Endothelial cell (in vitro differentiated cells): Measurements from ENCODE around the gene UFC1. TPM values are rescaled to one million over a fixed set of nuclear protein-coding genes. Genes with fewer than 3 reads are reported as not detected.
A peak's percentile ranks its signal among the peaks of the same experiment; 100 is the strongest.
"Not testable (repeated sequence)": the region's sequence is repeated elsewhere in the genome, so short reads cannot be mapped to it uniquely, and the experiment has no call there.

Experiments
- DNase-seq: peaks from one replicate; pipeline ENCODE4 v3.0.0; 2021; ENCODE audit warnings: low spot score
- H3K27ac Mint-ChIP-seq: one replicate; pipeline ENCODE4 v1.8.0; 2021; ENCODE audit warnings: mixed read lengths, inconsistent platforms; ENCODE audit not compliant: unreplicated experiment
- H3K27me3 Mint-ChIP-seq: one replicate; pipeline ENCODE4 v1.8.0; 2021; ENCODE audit warnings: mild to moderate bottlenecking, moderate library complexity, mixed read lengths, inconsistent platforms; ENCODE audit not compliant: unreplicated experiment
- H3K36me3 Mint-ChIP-seq: one replicate; pipeline ENCODE4 v1.8.0; 2021; ENCODE audit warnings: mild to moderate bottlenecking, low read depth, mixed read lengths, inconsistent platforms; ENCODE audit not compliant: unreplicated experiment
- H3K4me1 Mint-ChIP-seq: one replicate; pipeline ENCODE4 v1.8.0; 2021; ENCODE audit warnings: mild to moderate bottlenecking, mixed read lengths, inconsistent platforms; ENCODE audit not compliant: unreplicated experiment
- H3K4me3 Mint-ChIP-seq: one replicate; pipeline ENCODE4 v1.8.0; 2021; ENCODE audit warnings: mild to moderate bottlenecking, mixed read lengths, inconsistent platforms; ENCODE audit not compliant: unreplicated experiment
- H3K9me3 Mint-ChIP-seq: one replicate; pipeline ENCODE4 v1.8.0; 2021; ENCODE audit warnings: mixed read lengths, inconsistent platforms; ENCODE audit not compliant: unreplicated experiment
- total RNA-seq: library from RNA; stranded (reverse); fragmentation: NEBNext Ultra II Directional; extraction: Animal tissue kit (Norgen Biotek cat#: 25700); gene quantifications from one replicate; pipeline ENCODE4 v1.2.1, GENCODE V29; 2021; ENCODE audit not compliant: unreplicated experiment
- TF ChIP-seq, protein P1 (sequence below): fragments of 200-600 bp; sonication (generic); IDR thresholded peaks from one replicate; pipeline ENCODE4 v1.5.0; 2021; ENCODE audit warnings: antibody characterized with exemption; ENCODE audit not compliant: unreplicated experiment

Gene UFC1
- total RNA-seq, 1 donor from 2014 or later = 124 TPM

DNA sequence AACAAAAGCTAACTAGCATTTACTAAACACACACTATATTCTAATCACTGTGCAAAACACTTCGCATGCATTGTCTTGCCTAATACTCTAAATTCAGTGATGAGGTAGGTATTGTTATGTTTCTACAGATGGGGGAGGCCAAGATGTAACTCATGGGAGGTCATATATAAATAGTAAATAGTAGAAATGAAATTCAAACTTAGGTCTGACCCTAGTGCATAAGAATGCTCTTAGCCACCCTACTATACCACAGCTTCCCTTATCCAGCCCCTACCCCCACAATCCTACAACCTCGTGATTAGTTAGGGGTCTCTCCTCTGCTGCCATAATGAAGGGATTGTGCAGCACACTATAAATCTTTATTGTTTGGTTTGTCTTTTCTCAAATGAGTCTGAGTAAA, 39.2 kb upstream of the UFC1 start:
- H3K9me3 Mint-ChIP-seq = no peaks in the 10 kb centered on the region
- H3K27ac Mint-ChIP-seq = no peak overlapping the region
- peaks cover 40% of the 10 kb centered on the region for H3K4me1 Mint-ChIP-seq
- no peak for DNase-seq
- no peak overlapping the region for H3K4me3 Mint-ChIP-seq
- TF ChIP-seq, protein P1, sequence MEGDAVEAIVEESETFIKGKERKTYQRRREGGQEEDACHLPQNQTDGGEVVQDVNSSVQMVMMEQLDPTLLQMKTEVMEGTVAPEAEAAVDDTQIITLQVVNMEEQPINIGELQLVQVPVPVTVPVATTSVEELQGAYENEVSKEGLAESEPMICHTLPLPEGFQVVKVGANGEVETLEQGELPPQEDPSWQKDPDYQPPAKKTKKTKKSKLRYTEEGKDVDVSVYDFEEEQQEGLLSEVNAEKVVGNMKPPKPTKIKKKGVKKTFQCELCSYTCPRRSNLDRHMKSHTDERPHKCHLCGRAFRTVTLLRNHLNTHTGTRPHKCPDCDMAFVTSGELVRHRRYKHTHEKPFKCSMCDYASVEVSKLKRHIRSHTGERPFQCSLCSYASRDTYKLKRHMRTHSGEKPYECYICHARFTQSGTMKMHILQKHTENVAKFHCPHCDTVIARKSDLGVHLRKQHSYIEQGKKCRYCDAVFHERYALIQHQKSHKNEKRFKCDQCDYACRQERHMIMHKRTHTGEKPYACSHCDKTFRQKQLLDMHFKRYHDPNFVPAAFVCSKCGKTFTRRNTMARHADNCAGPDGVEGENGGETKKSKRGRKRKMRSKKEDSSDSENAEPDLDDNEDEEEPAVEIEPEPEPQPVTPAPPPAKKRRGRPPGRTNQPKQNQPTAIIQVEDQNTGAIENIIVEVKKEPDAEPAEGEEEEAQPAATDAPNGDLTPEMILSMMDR = no peak
- peaks cover 8% of the 10 kb centered on the region for H3K27me3 Mint-ChIP-seq
- peaks cover 1% of the 10 kb centered on the region for H3K36me3 Mint-ChIP-seq

DNA sequence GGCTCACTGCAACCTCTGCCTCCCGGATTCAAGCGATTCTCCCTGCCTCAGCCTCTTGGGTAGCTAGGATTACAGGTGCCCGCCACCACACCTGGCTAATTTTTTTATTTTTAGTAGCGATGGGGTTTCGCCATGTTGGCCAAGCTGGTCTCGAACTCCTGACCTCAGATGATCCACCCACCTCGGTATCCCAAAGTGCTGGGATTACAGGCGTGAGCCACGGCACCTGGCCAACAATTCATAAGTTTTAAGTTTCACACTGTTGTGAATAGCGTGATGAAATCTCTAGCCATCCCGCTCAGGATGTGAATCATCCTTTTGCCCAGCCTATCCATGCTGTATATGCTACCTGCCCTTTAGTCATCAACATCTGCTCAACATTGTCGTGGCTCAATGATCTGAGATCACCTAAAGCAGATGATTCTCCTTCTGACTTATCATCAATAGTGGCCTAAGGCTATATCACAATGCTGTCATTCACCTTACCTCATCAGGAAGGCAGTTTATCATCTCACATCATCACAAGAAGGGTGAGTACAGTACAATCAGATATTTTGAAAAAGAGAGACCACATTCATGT, 38.6 kb upstream of the UFC1 start:
- H3K27ac Mint-ChIP-seq = no peak overlapping the region

DNA sequence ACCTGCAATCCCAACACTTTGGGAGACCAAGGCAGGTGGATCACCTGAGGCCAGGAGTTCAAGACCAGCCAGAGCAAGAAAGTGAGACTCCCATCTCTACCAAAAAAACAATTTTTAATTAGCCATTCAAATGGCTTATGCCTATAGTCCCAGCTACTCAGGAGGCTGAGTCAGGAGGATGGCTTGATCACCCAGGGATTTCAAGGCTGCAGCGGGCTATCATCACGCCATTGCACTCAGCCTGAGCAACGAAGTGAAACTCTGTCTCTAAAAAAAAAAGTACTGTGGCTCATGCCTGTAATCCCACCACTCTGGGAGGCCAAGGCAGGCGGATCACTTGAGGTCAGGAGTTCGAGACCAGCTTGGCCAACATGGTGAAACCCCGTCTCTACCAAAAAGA, 37.8 kb upstream of the UFC1 start:
- Mint-ChIP-seq H3K4me1 (peaks cover 50% of the 10 kb centered on the region), H3K36me3 (peaks cover 13% of the 10 kb centered on the region)
- not testable (repeated sequence) for H3K27ac Mint-ChIP-seq, H3K9me3 Mint-ChIP-seq, DNase-seq, H3K27me3 Mint-ChIP-seq, H3K4me3 Mint-ChIP-seq

More for the DNA sequence above, 38.6 kb upstream of the UFC1 start:
- no peak overlapping the region for H3K4me3 Mint-ChIP-seq
- DNase-seq = no peak
- H3K36me3 Mint-ChIP-seq = peaks cover 8% of the 10 kb centered on the region
- peaks cover 47% of the 10 kb centered on the region for H3K4me1 Mint-ChIP-seq
- peaks cover 8% of the 10 kb centered on the region for H3K27me3 Mint-ChIP-seq
- H3K9me3 Mint-ChIP-seq = no peaks in the 10 kb centered on the region
- TF ChIP-seq, protein P1 = no peak

DNA sequence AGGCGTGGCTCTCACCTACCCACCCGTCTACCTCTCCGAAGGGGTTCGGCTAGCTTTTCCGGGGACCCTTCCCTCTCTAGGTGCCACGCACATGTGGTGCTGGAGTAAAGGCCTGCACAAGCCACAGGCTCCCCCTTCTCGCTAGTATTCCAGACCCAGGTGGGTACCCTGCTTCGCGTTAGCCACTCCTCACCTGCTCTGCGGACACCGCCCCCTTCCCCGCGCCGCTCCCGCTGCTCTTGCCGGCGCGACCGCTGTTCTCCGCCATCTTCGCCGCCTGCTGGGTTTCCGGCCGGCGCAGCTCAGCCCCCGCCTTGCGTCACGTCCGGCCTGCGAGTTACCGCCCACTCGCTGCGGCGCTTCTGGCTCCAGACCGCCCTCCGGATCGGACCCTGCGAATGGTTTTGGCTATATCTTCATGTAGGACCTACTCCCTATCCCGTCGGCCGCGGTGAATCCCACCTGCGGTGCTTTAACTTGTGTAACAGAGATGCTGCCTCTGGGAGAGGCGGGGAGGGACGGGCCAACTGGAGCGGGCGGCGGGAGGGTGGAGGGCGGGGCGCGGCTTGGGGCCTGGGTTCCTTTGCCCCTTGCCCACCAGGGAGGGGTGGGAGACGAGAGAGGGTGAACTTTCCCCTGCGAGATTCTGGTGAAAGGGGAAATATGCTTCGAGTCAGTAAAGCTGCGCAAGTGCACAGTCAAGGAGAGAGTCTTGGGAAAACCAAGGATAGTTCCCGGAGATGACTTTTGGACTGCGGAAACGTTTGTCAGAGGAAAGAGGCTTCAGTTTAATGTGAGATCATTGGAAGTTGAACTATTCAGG, 35.8 kb upstream of the UFC1 start, which contains the start of the genes NIT1 and PFDN2:
TSS of gene NIT1 (plus strand) at position 347 of the 823 bp plus-strand sequence. CDS start at position 419, 72 bp downstream.
TSS of gene PFDN2 (minus strand) at position 279 of the 823 bp plus-strand sequence. CDS start at position 268, 11 bp downstream.
- TF ChIP-seq, protein P1 = no peak

DNA sequence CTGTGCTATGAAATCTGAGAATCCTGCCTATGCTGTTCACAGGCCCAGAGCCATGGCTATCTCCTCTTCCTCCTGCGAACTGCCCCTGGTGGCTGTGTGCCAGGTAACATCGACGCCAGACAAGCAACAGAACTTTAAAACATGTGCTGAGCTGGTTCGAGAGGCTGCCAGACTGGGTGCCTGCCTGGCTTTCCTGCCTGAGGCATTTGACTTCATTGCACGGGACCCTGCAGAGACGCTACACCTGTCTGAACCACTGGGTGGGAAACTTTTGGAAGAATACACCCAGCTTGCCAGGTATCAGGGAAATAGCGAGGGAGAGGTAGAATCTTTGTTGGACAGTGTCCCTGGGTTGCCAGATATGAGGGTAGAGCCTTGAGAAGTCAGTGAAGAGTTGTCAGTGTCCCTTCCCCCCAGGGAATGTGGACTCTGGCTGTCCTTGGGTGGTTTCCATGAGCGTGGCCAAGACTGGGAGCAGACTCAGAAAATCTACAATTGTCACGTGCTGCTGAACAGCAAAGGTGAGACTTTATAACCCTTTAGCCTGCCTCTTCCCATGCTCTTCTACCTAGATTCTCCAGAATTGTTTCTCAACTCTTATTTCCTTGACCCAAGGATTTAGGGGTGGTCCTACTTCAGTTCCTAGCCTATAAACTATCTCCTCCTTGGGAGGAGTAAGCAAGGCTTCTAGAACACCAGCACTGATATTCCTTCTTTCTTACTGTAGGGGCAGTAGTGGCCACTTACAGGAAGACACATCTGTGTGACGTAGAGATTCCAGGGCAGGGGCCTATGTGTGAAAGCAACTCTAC, 34.5 kb upstream of the UFC1 start:
- Mint-ChIP-seq H3K9me3 (no peaks in the 10 kb centered on the region), H3K4me1 (peaks cover 53% of the 10 kb centered on the region), H3K27me3 (peaks cover 11% of the 10 kb centered on the region), H3K27ac (peak overlapping the region; percentile 95), H3K4me3 (peak overlapping the region; percentile 95), H3K36me3 (peaks cover 35% of the 10 kb centered on the region)
- TF ChIP-seq, protein P1 = peak; percentile 41
- DNase-seq = peak; percentile 27

More for the DNA sequence above, 35.8 kb upstream of the UFC1 start, which contains the start of the genes NIT1 and PFDN2:
- H3K9me3 Mint-ChIP-seq = no peaks in the 10 kb centered on the region
- peaks cover 9% of the 10 kb centered on the region for H3K27me3 Mint-ChIP-seq
- H3K36me3 Mint-ChIP-seq = peaks cover 30% of the 10 kb centered on the region
- peaks cover 56% of the 10 kb centered on the region for H3K4me1 Mint-ChIP-seq
- DNase-seq = peak; percentile 88
- H3K27ac Mint-ChIP-seq = peak within 1 kb of the TSS; percentile 95
- H3K4me3 Mint-ChIP-seq = peak within 1 kb of the TSS; percentile 95
